GM12864 (cell line): ENCODE results near the gene CNTNAP4.

ENCODE experiments used
- DNase-seq: peaks from one replicate; pipeline ENCODE4 v3.0.0-alpha.2; 2011; ENCODE audit warnings: low read depth
- H3K4me3 ChIP-seq: 2 replicates; pipeline ENCODE4 v1.5.1; 2011; ENCODE audit warnings: mild to moderate bottlenecking, low read depth, low read length, control low read depth
- TF ChIP-seq, protein P1 (sequence below): IDR thresholded peaks from 2 replicates; pipeline ENCODE4 v1.5.1; 2011; ENCODE audit warnings: low read depth, mild to moderate bottlenecking, moderate library complexity, low read length, control low read depth, inconsistent platforms; ENCODE audit errors: missing control alignments

Gene CNTNAP4

GRCh38 chr16:76335180-76335974 is 58.2 kb downstream of the CNTNAP4 start:
- no peak overlapping the region for H3K4me3 ChIP-seq
- no peak for DNase-seq
- TF ChIP-seq, protein P1, sequence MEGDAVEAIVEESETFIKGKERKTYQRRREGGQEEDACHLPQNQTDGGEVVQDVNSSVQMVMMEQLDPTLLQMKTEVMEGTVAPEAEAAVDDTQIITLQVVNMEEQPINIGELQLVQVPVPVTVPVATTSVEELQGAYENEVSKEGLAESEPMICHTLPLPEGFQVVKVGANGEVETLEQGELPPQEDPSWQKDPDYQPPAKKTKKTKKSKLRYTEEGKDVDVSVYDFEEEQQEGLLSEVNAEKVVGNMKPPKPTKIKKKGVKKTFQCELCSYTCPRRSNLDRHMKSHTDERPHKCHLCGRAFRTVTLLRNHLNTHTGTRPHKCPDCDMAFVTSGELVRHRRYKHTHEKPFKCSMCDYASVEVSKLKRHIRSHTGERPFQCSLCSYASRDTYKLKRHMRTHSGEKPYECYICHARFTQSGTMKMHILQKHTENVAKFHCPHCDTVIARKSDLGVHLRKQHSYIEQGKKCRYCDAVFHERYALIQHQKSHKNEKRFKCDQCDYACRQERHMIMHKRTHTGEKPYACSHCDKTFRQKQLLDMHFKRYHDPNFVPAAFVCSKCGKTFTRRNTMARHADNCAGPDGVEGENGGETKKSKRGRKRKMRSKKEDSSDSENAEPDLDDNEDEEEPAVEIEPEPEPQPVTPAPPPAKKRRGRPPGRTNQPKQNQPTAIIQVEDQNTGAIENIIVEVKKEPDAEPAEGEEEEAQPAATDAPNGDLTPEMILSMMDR = no peak

- no peak for DNase-seq
- TF ChIP-seq, protein P1 = no peak
- no peak overlapping the region for H3K4me3 ChIP-seq
These were observed 58.9 kb downstream of the CNTNAP4 start for GRCh38 chr16:76336112-76336511.

DNA sequence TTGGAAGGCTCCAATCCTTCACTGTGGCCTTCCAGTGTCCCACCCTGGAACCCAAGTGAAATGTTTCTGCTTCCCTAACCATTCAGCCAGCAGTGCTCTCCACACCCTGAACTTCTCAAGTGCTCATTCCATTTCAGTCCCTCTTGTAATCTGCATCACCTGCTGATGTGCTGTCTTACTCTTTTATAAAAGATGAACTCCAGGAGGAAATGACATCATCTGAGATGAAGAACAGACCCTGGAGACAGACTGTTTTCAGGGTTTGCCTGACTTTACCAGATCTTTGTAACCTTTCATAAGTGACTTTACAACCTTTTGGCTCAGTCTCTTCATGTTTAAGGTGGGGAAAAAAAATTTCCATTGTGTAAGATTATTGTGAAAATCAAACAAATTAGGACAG is 61.3 kb downstream of the CNTNAP4 start:
- TF ChIP-seq, protein P1 = no peak
- no peak for DNase-seq

GRCh38 chr16:76343769-76344168 is 66.6 kb downstream of the CNTNAP4 start:
- TF ChIP-seq, protein P1 = no peak
- no peak overlapping the region for H3K4me3 ChIP-seq
- DNase-seq = no peak

More for the DNA sequence above, 61.3 kb downstream of the CNTNAP4 start:
- H3K4me3 ChIP-seq = no peak overlapping the region

GRCh38 chr16:76345163-76345661 is 68.0 kb downstream of the CNTNAP4 start:
- H3K4me3 ChIP-seq = no peak overlapping the region
- TF ChIP-seq, protein P1 = no peak
- DNase-seq = no peak

GRCh38 chr16:76346210-76346609 is 69.0 kb downstream of the CNTNAP4 start:
- H3K4me3 ChIP-seq = no peak overlapping the region
- TF ChIP-seq, protein P1 = no peak
- no peak for DNase-seq

GRCh38 chr16:76351441-76351840 is 74.2 kb downstream of the CNTNAP4 start:
- no peak overlapping the region for H3K4me3 ChIP-seq
- TF ChIP-seq, protein P1 = no peak
- DNase-seq = no peak
